Mesothelial cell of epicardium (in vitro differentiated cells): Measurements from ENCODE around the gene OGDH. TPM values are rescaled to one million over a fixed set of nuclear protein-coding genes. Genes with fewer than 3 reads are reported as not detected.

Experiments used
- DNase-seq, 2 experiments: peaks; one replicate each; pipeline ENCODE4 v3.0.0; 2021; ENCODE audit warnings: low spot score in 2 of 2; ENCODE audit not compliant: unreplicated experiment in 2 of 2
- H3K27ac Mint-ChIP-seq: 2 replicates; pipeline ENCODE4 v1.8.0; 2021; ENCODE audit warnings: mixed read lengths
- H3K27me3 Mint-ChIP-seq: 2 replicates; pipeline ENCODE4 v1.8.0; 2021; ENCODE audit warnings: low read depth, mixed read lengths
- H3K36me3 Mint-ChIP-seq: 2 replicates; pipeline ENCODE4 v1.8.0; 2021; ENCODE audit warnings: mixed read lengths
- H3K4me1 Mint-ChIP-seq: 2 replicates; pipeline ENCODE4 v1.8.0; 2021; ENCODE audit warnings: mixed read lengths
- H3K4me3 Mint-ChIP-seq: 2 replicates; pipeline ENCODE4 v1.8.0; 2021; ENCODE audit warnings: mild to moderate bottlenecking, moderate library complexity, mixed read lengths
- H3K9me3 Mint-ChIP-seq: 2 replicates; pipeline ENCODE4 v1.8.0; 2021; ENCODE audit warnings: mixed read lengths
- total RNA-seq: library from RNA; stranded (reverse); gene quantifications from 3 replicates; pipeline ENCODE4 v1.2.1, GENCODE V29; 2021
- TF ChIP-seq, protein P1 (sequence below): fragments of 200-600 bp; sonication (generic); IDR thresholded peaks from one replicate; pipeline ENCODE4 v1.5.0; 2021; ENCODE audit warnings: antibody characterized with exemption; ENCODE audit not compliant: unreplicated experiment

The OGDH gene
- total RNA-seq, 1 donor from 2014 or later: 71.2 TPM

DNA sequence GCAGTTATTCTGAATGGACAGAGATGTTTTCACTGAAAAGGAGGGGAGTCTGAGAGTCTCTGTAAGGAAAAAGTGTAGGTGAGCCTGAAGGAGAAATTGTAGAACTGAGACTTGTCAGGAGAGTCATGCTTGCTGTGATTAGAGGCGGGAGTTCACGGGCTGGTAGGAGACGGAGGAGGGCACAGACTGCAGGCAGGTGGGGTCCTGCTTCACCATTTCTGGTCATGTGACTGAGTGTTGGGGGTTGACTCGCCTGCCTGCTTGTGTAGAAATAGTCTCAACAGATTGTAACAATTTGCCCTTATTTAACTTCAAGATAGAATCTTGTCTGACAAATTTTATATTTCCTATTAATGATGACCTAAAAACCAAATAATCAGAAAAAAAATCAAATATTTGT lies 70.3 kb downstream of the OGDH start:
- TF ChIP-seq, protein P1, sequence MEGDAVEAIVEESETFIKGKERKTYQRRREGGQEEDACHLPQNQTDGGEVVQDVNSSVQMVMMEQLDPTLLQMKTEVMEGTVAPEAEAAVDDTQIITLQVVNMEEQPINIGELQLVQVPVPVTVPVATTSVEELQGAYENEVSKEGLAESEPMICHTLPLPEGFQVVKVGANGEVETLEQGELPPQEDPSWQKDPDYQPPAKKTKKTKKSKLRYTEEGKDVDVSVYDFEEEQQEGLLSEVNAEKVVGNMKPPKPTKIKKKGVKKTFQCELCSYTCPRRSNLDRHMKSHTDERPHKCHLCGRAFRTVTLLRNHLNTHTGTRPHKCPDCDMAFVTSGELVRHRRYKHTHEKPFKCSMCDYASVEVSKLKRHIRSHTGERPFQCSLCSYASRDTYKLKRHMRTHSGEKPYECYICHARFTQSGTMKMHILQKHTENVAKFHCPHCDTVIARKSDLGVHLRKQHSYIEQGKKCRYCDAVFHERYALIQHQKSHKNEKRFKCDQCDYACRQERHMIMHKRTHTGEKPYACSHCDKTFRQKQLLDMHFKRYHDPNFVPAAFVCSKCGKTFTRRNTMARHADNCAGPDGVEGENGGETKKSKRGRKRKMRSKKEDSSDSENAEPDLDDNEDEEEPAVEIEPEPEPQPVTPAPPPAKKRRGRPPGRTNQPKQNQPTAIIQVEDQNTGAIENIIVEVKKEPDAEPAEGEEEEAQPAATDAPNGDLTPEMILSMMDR: no peak
- Mint-ChIP-seq H3K4me3 (no peak overlapping the region), H3K9me3 (no peaks in the 10 kb centered on the region), H3K4me1 (no peaks in the 10 kb centered on the region), H3K27ac (no peak overlapping the region), H3K27me3 (no peaks in the 10 kb centered on the region), H3K36me3 (peaks cover 41% of the 10 kb centered on the region)
- DNase-seq: no peak

DNA sequence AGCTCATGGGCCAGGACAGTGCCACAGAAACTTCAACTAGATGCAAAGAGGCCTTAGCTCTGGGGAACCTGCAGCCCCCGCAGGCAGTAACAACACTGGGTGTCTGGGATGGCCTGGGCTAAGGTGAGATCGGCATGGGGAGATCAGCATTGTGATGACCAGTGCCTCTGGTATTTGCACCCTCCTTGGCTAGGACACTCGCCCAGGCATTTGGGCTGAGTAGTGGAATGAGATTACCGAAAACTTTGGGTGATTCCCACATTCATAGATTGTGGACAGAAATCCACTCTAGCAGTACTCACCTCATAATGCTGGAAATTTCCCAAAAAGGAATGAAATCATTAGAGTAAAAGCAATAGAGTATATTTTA lies 71.7 kb downstream of the OGDH start:
- Mint-ChIP-seq H3K4me3 (no peak overlapping the region), H3K9me3 (no peaks in the 10 kb centered on the region), H3K27ac (no peak overlapping the region), H3K36me3 (peaks cover 37% of the 10 kb centered on the region), H3K4me1 (no peaks in the 10 kb centered on the region), H3K27me3 (no peaks in the 10 kb centered on the region)
- TF ChIP-seq, protein P1: no peak
- DNase-seq: no peak

DNA sequence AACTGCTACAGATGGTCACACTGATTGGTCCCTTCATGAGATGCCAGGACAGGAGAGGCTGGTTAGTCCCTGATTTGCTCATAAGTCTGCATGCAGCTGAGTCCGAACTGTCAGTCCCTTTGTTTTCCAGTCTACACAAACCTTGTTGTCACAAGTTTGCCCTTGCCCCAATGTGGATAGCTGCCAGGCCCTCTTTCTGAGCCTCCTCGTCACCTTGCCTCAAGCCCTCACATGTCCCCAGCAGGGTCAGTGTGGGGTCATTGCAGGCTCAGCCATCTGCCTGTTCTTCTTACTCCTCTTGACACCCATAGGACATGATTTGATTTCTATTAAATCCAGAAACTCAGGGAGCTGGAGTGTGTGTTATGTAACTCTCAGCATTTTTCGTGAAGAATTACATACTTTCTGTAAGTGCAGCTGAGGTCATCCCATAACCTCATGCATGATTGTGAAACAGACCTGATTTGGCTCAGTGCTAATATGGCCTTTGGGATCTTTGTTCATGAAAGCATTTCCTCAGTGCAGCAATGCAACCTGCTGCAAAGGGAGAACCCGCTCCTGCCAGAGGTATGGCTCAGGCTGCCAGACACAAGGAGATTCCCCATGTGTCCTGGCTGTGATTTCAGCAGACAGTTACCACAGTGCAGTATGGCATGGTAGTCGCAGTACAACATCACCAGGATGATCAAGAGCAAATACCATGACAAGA lies 72.2 kb downstream of the OGDH start:
- H3K9me3 Mint-ChIP-seq: no peaks in the 10 kb centered on the region
- DNase-seq: no peak
- H3K27me3 Mint-ChIP-seq: no peaks in the 10 kb centered on the region
- TF ChIP-seq, protein P1: no peak
- no peak overlapping the region for H3K4me3 Mint-ChIP-seq
- peak overlapping the region; percentile 43 for H3K27ac Mint-ChIP-seq
- peaks cover 36% of the 10 kb centered on the region for H3K36me3 Mint-ChIP-seq
- no peaks in the 10 kb centered on the region for H3K4me1 Mint-ChIP-seq

DNA sequence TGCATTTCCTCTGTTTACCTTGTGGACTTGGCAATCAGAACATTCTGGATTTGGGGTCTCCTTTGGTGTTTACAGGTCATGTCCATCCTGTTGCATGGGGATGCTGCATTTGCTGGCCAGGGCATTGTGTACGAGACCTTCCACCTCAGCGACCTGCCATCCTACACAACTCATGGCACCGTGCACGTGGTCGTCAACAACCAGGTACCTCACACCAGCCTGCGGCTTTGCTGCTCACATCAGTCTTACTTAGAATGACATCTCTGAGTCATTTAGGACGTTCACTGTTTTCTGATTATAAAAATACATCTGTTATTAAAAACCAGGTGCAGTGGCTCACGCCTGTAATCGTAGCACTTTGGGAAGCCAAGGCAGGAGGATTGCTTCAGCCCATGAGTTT lies 75.2 kb downstream of the OGDH start:
- Mint-ChIP-seq H3K27ac (no peak overlapping the region), H3K9me3 (no peaks in the 10 kb centered on the region), H3K4me3 (no peak overlapping the region), H3K36me3 (peaks cover 40% of the 10 kb centered on the region), H3K4me1 (no peaks in the 10 kb centered on the region), H3K27me3 (no peaks in the 10 kb centered on the region)
- TF ChIP-seq, protein P1: no peak
- no peak for DNase-seq

DNA sequence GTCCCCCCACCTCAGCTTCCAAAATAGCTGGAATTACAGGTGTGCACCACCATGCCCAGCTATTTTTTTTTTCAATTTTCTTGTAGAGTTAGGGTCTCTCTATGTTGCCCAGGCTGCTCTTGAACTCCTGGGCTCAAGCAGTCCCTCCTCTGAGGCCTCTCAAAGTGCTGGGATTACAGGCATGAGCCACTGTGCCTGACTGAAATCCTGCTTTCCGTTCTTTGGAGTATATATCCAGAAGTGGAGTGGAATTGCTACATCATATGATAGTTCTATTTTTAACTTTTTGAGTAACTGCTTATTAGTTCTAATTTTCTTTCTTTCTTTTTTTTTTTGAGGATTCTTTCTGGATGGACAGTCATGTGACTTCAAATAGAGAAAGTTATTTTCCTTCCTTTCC lies 79.3 kb downstream of the OGDH start:
- Mint-ChIP-seq H3K36me3 (peaks cover 41% of the 10 kb centered on the region), H3K4me3 (no peak overlapping the region), H3K27me3 (no peaks in the 10 kb centered on the region), H3K4me1 (no peaks in the 10 kb centered on the region), H3K27ac (no peak overlapping the region), H3K9me3 (no peaks in the 10 kb centered on the region)
- TF ChIP-seq, protein P1: no peak
- DNase-seq: no peak
